NAMALWA (cell line): ENCODE data around the gene TOR1B.
"Not testable (repeated sequence)": the region's sequence is repeated elsewhere in the genome, so short reads cannot be mapped to it uniquely, and the experiment has no call there.

Source experiments
- DNase-seq: peaks from one replicate; pipeline ENCODE4 v3.0.0-alpha.2; 2015; ENCODE audit warnings: low spot score

TOR1B gene

DNA sequence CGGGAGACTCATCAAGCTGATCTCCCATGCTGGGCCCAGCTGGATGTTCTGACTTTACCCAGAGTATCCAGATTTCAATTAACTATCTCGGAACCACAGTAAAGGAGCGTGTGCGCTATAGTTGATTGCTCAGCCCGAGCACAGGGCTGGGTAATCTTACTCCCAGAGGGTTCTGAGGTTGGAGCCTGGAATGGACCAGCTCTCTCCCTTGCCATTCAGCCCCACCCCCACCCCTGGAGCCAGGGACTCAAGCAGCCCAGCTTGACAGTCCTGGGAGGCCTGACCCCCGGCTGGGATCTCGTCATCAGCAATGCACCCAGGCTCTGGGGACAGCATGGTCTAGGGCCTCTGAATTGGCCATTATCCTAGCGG, 26.4 kb upstream of the TOR1B start:
- no peak for DNase-seq

GRCh38 chr9:129776938-129777768, 25.8 kb upstream of the TOR1B start:
- DNase-seq, result no peak

DNA sequence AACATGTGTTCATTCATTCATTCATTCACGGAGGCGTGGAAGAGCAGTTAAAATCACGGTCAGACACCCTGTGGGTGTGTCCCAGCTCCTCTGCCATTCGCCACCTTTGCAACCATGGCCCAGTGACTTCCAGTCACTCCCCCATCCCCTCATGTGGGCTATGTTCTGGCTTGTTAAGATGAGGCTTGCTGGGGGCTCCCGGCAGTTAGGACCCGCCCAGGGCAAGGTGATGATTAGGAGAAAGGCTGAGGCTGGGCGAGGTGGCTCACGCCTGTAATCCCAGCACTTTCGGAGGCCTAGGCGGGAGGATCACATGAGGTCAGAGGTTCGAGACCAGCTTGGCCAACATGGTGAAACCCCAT, 25.2 kb upstream of the TOR1B start:
- DNase-seq, result no peak

- no peak for DNase-seq
Observed at GRCh38 chr9:129778469-129778868, 24.5 kb upstream of the TOR1B start.

DNA sequence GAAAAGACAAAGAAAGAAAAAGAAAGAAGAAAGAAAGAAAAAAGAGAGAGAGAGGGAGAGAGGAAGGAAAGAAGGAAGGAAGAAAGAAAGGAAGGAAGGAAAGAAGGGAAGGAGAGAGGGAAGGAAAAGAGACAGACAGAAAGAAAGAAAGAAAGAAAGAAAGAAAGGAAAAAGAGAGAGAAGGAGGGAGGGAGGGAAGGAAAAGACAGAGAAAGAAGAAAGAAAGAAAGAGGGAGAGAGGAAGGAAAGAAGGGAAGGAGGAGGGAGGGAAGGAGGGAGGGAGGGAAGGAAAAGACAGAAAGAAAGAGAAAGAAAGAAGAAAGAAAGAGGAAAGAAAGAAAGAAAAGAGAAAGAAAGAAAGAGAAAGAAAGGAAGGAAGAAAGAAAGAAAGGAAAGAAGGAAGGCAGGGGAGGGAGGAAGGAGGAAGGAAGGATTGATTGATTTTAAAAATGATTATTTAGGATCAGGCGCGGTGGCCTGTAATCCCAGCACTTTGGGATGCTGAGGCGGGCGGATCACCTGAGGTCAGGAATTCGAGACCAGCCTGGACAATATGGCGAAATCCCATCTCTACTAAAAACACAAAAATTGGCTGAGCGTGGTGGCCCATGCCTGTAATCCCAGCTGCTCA, 23.3 kb upstream of the TOR1B start:
- DNase-seq, result no peak

DNA sequence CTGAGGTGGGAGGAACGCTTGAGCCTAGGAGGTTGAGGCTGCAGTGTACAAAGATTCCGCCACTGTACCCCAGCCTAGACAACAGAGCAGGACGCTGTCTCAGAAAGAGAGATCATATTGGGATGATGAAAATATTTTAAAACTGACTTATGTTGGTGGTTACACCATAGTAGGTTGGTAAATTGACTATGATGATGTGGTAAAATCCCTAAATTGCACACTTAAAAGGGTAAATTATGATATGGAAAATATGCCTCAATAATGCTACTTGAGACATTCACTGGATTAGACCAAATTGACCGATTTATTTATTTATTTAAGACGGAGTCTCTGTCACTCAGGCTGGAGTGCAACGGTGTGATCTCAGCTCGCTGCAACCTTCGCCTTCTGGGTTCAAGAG, 21.9 kb upstream of the TOR1B start:
- DNase-seq, result no peak

DNA sequence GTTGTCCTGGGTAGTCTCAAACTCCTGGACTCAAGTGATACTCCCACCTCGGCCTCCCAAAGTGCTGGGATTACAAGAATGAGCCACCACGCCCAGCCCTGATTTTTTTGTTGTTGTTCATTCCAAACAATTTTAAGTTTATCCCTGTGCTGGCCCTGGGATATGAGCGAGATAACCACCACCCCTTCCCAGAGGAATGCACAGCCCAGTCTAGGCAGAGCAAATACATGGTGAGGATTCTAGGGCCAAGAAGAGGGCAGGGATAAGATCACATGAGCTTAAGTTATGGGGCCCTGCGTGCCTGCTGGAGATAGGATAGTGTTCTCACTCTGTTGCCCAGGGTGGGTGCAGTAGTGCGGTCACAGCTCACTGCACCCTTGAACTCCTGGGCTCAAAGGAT, 21.0 kb upstream of the TOR1B start:
- DNase-seq, result no peak

DNA sequence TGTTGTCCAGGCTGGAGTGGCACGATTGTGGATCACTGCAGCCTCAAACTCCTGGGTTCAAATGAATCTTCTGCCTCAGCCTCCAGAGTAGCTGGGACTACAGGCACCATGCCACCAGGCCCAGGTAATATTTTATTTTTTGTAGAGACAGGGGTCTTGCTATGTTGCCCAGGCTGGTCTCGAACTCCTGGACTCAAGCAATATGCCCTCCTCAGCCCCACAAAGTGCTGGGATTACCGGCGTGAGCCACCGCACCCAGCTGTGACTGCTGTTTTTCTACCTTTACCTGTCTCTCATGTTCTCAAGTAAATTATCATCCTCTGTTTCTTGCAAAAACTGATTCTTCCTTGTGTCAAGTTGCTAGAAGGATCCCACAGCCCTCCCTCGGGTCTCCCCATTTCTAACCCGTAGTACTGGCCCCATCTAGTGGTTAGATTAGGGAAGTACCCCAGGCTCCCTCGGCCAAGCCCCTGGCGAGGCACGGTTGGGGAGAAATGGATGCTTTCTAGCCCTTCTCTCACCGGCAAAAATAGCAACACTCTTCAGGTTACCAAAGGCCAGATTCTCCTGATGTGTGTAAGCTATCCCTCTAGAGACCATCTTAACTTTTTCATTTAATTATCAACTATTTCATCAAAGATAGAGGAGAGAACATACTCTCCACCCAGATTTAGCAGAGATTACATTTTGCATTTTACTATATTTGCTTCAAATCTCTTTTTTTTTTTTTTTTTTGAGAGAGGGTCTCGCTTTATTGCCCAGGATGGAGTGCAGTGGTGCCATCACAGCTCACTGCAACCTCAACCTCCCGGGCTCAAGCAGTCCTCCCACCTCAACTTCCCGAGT, 19.2 kb upstream of the TOR1B start:
- DNase-seq, result peak; percentile 85

- DNase-seq, result not testable (repeated sequence)
Observed at GRCh38 chr9:129784970-129785369, 18.0 kb upstream of the TOR1B start.

- no peak for DNase-seq
Observed at GRCh38 chr9:129785866-129786265, 17.1 kb upstream of the TOR1B start.

GRCh38 chr9:129786481-129786880, 16.5 kb upstream of the TOR1B start:
- DNase-seq, result no peak

DNA sequence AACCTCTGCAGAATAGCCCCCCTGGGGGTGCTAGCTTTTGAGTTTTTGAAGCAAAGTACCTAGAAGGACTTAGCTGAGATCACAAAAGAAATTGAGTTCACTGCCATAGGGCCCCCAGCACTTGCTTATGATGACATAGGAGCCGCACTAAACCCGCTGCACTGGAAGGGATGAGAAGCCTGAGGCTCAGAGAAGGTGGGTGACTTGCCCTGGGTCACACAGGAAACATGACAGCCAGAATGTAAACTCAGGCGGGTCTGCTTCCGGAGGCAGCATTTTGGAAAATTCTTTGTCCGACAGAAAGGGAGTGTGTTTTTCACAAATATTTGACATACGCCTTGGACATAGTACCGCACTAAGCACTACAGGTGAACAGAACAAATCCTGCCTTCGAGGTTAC, 8.4 kb upstream of the TOR1B start:
- no peak for DNase-seq

- not testable (repeated sequence) for DNase-seq
Observed at GRCh38 chr9:129796029-129796428, 7.0 kb upstream of the TOR1B start.

GRCh38 chr9:129798973-129799372, 4.0 kb upstream of the TOR1B start:
- no peak for DNase-seq

GRCh38 chr9:129801504-129801903, 1.5 kb upstream of the TOR1B start:
- no peak for DNase-seq

DNA sequence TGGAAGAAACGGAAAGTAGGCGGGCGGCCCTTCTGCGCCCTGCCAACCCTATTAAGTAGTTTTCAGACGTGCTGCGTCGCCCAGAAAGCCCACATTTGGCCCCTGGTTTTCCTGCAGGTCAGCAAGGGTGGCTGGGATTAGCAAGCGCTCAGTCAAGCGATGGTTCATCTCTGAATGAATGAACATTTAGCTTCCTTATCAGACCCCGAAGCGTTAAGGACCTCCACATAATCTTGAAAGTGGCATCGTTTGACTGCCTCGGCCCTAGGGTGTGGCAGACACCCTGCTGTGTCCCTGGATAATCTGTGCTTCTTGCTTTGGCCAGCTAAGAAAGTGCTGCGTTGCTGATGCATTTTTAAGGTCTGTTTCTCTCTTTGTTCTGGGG, 684 bp downstream of the TOR1B start:
- DNase-seq, result peak; percentile 47

DNA sequence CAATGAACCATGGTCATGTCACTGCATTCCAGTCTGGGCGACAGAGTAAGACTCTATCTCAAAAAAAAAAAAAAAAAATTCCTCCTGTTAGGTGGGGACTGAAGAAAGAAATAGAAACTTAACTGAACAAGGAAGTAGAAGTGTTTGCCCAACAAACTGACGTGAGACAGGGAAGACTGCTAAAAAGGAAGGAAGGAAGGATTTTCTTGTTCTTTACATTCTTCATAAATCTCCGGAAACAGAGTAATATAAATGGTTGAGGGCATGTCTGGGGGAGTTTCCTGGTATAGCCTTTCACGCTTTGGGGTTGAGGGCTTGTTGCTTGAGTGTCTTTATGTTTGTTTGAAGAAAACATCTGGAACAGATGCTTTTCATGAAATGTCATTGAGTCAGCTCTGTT, 3.1 kb downstream of the TOR1B start:
- no peak for DNase-seq

DNA sequence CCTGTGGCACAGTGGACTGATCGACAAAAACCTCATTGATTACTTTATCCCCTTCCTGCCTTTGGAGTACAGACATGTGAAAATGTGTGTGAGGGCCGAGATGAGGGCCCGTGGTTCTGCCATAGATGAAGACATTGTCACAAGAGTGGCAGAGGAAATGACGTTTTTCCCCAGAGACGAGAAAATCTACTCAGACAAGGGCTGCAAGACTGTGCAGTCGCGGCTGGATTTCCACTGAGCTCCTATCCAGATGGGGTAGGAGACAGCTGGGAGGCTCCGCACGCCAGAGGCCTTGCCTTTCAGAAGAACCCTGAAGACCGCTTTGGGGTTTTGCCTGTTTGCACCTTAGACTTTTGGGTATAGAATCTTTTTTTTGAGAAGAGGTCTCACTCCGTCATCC, 6.4 kb downstream of the TOR1B start:
- DNase-seq, result no peak

DNA sequence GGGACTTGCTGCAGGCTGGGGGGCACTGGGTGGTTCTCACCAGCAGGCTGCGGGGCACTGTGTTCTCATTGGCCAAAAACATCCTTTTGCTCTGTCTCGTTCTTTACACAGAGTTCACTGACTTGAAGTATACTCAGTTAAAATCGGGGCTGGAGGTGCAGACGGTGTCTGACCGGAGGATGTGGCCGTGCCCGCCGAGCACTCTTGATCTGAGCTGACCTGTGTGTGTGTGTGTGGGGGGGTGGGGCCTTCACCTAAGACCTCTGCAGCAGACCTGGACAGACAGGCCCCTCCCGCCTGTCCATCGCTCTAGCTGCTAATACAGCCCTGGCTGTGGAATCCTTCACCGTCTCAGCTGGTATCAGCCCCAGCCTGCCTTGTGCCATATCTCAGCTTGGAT, 7.1 kb downstream of the TOR1B start:
- no peak for DNase-seq

- no peak for DNase-seq
Observed at GRCh38 chr9:129810788-129811187, 7.8 kb downstream of the TOR1B start.

- no peak for DNase-seq
Observed at GRCh38 chr9:129811967-129812363, 9.0 kb downstream of the TOR1B start.

DNA sequence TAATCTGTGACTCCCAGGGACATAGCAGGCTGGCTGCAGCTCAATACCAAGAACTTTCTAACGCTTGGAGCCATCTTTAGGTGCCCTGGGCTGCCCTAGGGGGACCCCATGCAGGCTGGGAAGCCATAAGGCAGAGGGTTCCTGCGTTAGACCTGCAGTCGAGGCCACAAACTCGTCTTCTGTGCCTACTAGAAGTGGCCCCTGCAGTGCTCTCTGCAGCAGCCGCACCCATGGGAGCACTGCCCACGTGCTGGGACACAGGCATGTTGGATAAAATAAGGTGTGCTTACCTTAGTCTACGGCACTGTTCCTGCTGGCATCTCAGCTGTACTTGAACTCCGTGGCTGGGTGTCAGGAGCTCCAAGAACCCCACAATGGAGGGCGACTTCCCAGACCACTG, 9.4 kb downstream of the TOR1B start:
- DNase-seq, result no peak

GRCh38 chr9:129813661-129814060, 10.7 kb downstream of the TOR1B start:
- DNase-seq, result no peak
